Esophagus (tissue), 2 donors: Measurements from ENCODE around the gene GALNTL6. TPM values are rescaled to one million over a fixed set of nuclear protein-coding genes. Genes with fewer than 3 reads are reported as not detected.

Experiments used
- H3K27ac ChIP-seq, 2 donors: one replicate each; pipeline ENCODE4 v1.5.1; 2013; ENCODE audit warnings: low read depth in 2 of 2, mild to moderate bottlenecking in 2 of 2, inconsistent platforms in 1 of 2, low read length in 1 of 2, moderate library complexity in 1 of 2
- H3K27me3 ChIP-seq, 2 donors: one replicate each; pipeline ENCODE4 v1.6.1; 2013; ENCODE audit warnings: low read length in 2 of 2, control low read depth in 1 of 2, mild to moderate bottlenecking in 1 of 2; ENCODE audit not compliant: insufficient read depth in 2 of 2, control insufficient read depth in 1 of 2
- H3K36me3 ChIP-seq, 2 donors: one replicate each; pipeline ENCODE4 v1.6.1; 2013; ENCODE audit warnings: low read length in 1 of 2; ENCODE audit not compliant: control insufficient read depth in 2 of 2, insufficient read depth in 2 of 2
- H3K4me1 ChIP-seq, 2 donors: one replicate each; pipeline ENCODE4 v1.6.1; 2013; ENCODE audit warnings: low read length in 1 of 2; ENCODE audit not compliant: control insufficient read depth in 2 of 2, insufficient read depth in 2 of 2
- H3K4me3 ChIP-seq, 2 donors: one replicate each; pipeline ENCODE4 v1.5.1; 2013; ENCODE audit warnings: low read length in 2 of 2, mild to moderate bottlenecking in 2 of 2, low read depth in 1 of 2, moderate library complexity in 1 of 2
- H3K9me3 ChIP-seq, 2 donors: one replicate each; pipeline ENCODE4 v1.6.1; 2013; ENCODE audit warnings: mild to moderate bottlenecking in 2 of 2, low read depth in 1 of 2, low read length in 1 of 2, moderate library complexity in 1 of 2; ENCODE audit not compliant: control insufficient read depth in 2 of 2, insufficient read depth in 1 of 2
- WGBS, 2 donors: extraction: QIAGEN DNeasy Blood & Tissue Kit; methylation state at CpG; one replicate each; pipeline ENCODE4 v1.1.7; 2013; 5-methylcytosine and 5-hydroxymethylcytosine counted together
- polyA plus RNA-seq, 2 donors: library from polyadenylated mRNA; stranded (reverse); fragments of 200-250 nt; gene quantifications; one replicate each; pipeline ENCODE4 v1.2.3, GENCODE V29; 2013
- donor health status: healthy with polysubstance abuse.
- donor health status: Bipolar disorder and iron deficiency.

The GALNTL6 gene
- polyA plus RNA-seq, 2 donors = not detected

DNA sequence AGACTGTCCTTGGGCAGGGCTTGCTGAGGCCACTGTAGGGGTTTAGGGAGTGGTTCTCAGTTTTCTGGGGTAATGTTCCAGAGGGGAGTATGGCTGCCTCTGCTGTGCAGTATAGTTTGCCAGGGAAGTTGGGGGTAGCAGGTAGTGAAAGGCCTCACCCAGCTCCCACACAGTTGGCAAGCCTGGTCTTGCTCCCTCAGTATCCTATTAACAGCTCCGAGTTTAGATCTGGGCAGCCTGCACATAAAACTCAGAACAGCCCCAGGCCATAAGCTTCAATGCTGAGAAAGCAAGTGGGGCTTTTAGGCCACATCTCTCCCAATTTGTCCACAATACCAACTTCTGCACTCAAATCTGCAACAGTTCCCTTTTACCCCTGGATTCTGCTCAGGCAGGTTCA is 205.2 kb downstream of the GALNTL6 start:
- Histone ChIP-seq H3K4me1 (no peaks in the 10 kb centered on the region), H3K36me3 (no peaks in the 10 kb centered on the region), H3K27ac (no peak overlapping the region), H3K9me3 (peaks cover 0 to 10% of the 10 kb centered on the region in 2 donors), H3K27me3 (no peaks in the 10 kb centered on the region), H3K4me3 (no peak overlapping the region)
- 52 to 73% methylated on average over 1 of the region's 1 CpG for WGBS, 2 donors

- H3K27me3 ChIP-seq = no peaks in the 10 kb centered on the region
- H3K36me3 ChIP-seq = no peaks in the 10 kb centered on the region
- no peaks in the 10 kb centered on the region for H3K4me1 ChIP-seq
- WGBS, 2 donors = 85 to 87% methylated on average over 2 of the region's 2 CpGs
- H3K9me3 ChIP-seq = no peaks in the 10 kb centered on the region
- H3K27ac ChIP-seq = no peak overlapping the region
- no peak overlapping the region for H3K4me3 ChIP-seq
These were observed 222.4 kb downstream of the GALNTL6 start for GRCh38 chr4:172035562-172035961.

DNA sequence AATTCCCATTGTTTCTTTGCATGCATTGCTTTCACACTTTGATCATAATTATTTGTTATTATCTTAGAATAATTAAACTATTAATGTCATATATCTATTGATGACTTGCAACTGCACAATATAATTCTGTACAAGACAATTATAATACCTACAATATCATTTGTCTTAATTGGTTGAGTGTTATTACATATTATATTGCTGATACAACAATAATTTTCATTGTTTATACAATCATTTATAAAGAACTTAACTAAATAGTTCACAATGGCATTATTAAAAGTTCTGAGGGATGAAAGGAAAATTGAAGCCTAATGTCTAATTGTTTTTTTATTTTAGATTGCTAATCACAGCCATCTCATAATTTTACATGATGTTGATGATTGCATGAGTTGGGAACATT is 227.6 kb downstream of the GALNTL6 start:
- Histone ChIP-seq H3K36me3 (no peaks in the 10 kb centered on the region), H3K4me1 (no peaks in the 10 kb centered on the region), H3K9me3 (no peaks in the 10 kb centered on the region), H3K4me3 (no peak overlapping the region), H3K27ac (no peak overlapping the region), H3K27me3 (no peaks in the 10 kb centered on the region)

GRCh38 chr4:172042714-172043114 is 229.5 kb downstream of the GALNTL6 start:
- WGBS, 2 donors = 35 to 42% methylated on average over 3 of the region's 3 CpGs
- H3K4me1 ChIP-seq = no peaks in the 10 kb centered on the region
- no peaks in the 10 kb centered on the region for H3K36me3 ChIP-seq
- no peaks in the 10 kb centered on the region for H3K9me3 ChIP-seq
- H3K27me3 ChIP-seq = no peaks in the 10 kb centered on the region
- no peak overlapping the region for H3K27ac ChIP-seq
- H3K4me3 ChIP-seq = no peak overlapping the region

DNA sequence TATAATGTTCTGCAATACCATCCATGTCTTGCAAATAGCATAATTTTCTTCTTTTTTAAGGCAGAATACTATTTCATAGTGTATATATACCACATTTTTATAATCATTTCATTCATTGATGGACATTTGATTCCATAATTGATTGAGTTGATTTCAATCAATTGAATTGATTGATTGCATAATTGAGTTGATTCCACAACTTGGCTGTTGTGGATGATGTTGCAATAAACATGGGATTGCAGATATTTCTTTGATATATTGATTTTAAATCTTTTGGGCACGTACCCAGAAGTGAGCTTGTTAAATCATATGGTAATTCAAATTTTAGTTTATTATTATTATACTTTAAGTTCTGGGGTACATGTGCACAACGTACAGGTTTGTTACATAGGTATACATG is 232.8 kb downstream of the GALNTL6 start:
- H3K4me1 ChIP-seq = no peaks in the 10 kb centered on the region
- H3K9me3 ChIP-seq = no peaks in the 10 kb centered on the region
- no peak overlapping the region for H3K27ac ChIP-seq
- no peaks in the 10 kb centered on the region for H3K27me3 ChIP-seq
- H3K36me3 ChIP-seq = no peaks in the 10 kb centered on the region
- WGBS, 2 donors = 75 to 87% methylated on average over 2 of the region's 2 CpGs
- no peak overlapping the region for H3K4me3 ChIP-seq

GRCh38 chr4:172048666-172049065 is 235.5 kb downstream of the GALNTL6 start:
- H3K9me3 ChIP-seq = no peaks in the 10 kb centered on the region
- 71 to 75% methylated on average over 1 of the region's 1 CpG for WGBS, 2 donors
- H3K4me3 ChIP-seq = no peak overlapping the region
- no peaks in the 10 kb centered on the region for H3K36me3 ChIP-seq
- H3K27me3 ChIP-seq = no peaks in the 10 kb centered on the region
- H3K4me1 ChIP-seq = no peaks in the 10 kb centered on the region
- H3K27ac ChIP-seq = no peak overlapping the region

- WGBS, 2 donors = 82 to 85% methylated on average over 4 of the region's 4 CpGs
- no peaks in the 10 kb centered on the region for H3K4me1 ChIP-seq
- no peak overlapping the region for H3K27ac ChIP-seq
- H3K36me3 ChIP-seq = no peaks in the 10 kb centered on the region
- no peaks in the 10 kb centered on the region for H3K27me3 ChIP-seq
- no peak overlapping the region for H3K4me3 ChIP-seq
- no peaks in the 10 kb centered on the region for H3K9me3 ChIP-seq
These were observed 237.7 kb downstream of the GALNTL6 start for GRCh38 chr4:172050911-172051310.

GRCh38 chr4:172055046-172055445 is 241.8 kb downstream of the GALNTL6 start:
- 82 to 88% methylated on average over 1 of the region's 1 CpG for WGBS, 2 donors
- H3K9me3 ChIP-seq = no peaks in the 10 kb centered on the region

GRCh38 chr4:172055498-172055897 is 242.3 kb downstream of the GALNTL6 start:
- Histone ChIP-seq H3K27me3 (no peaks in the 10 kb centered on the region), H3K4me3 (no peak overlapping the region)
- 81 to 83% methylated on average over 2 of the region's 2 CpGs for WGBS, 2 donors

More at GRCh38 chr4:172055046-172055445, 241.8 kb downstream of the GALNTL6 start:
- Histone ChIP-seq H3K4me1 (no peaks in the 10 kb centered on the region), H3K36me3 (no peaks in the 10 kb centered on the region), H3K27ac (no peak overlapping the region), H3K27me3 (no peaks in the 10 kb centered on the region), H3K4me3 (no peak overlapping the region)

GRCh38 chr4:172061204-172061603 is 248.0 kb downstream of the GALNTL6 start:
- 54 to 76% methylated on average over 1 of the region's 1 CpG for WGBS, 2 donors
- Histone ChIP-seq H3K36me3 (no peaks in the 10 kb centered on the region), H3K27ac (no peak overlapping the region), H3K4me1 (no peaks in the 10 kb centered on the region), H3K9me3 (no peaks in the 10 kb centered on the region), H3K4me3 (no peak overlapping the region), H3K27me3 (no peaks in the 10 kb centered on the region)

More at GRCh38 chr4:172055498-172055897, 242.3 kb downstream of the GALNTL6 start:
- Histone ChIP-seq H3K9me3 (no peaks in the 10 kb centered on the region), H3K36me3 (no peaks in the 10 kb centered on the region), H3K4me1 (no peaks in the 10 kb centered on the region), H3K27ac (no peak overlapping the region)
